ENCODE data around the gene TLR5.
A peak's percentile ranks its signal among the peaks of the same experiment; 100 is the strongest.

The TLR5 gene

GRCh38 chr1:223146745-223147144, 3.7 kb upstream of the TLR5 start:
- DNase-seq: no peak

GRCh38 chr1:223144914-223145313, 1.9 kb upstream of the TLR5 start:
- DNase-seq: no peak

GRCh38 chr1:223144431-223144830, 1.4 kb upstream of the TLR5 start:
- DNase-seq: no peak

GRCh38 chr1:223143537-223144248, 645 bp upstream of the TLR5 start:
- DNase-seq: no peak

- DNase-seq: no peak
These were observed 779 bp downstream of the TLR5 start for GRCh38 chr1:223142269-223142668.

- no peak for DNase-seq
These were observed 2.2 kb downstream of the TLR5 start for GRCh38 chr1:223140611-223141405.

GRCh38 chr1:223137455-223138085, 5.5 kb downstream of the TLR5 start:
- no peak for DNase-seq

- DNase-seq: no peak
These were observed 7.0 kb downstream of the TLR5 start for GRCh38 chr1:223136086-223136485.

- DNase-seq: no peak
These were observed 7.7 kb downstream of the TLR5 start for GRCh38 chr1:223135176-223135942.

GRCh38 chr1:223133824-223134435, 9.1 kb downstream of the TLR5 start:
- DNase-seq: peak; percentile 87

- no peak for DNase-seq
These were observed 9.7 kb downstream of the TLR5 start for GRCh38 chr1:223133306-223133823.

GRCh38 chr1:223129229-223129901, 13.7 kb downstream of the TLR5 start:
- no peak for DNase-seq

- no peak for DNase-seq
These were observed 16.3 kb downstream of the TLR5 start for GRCh38 chr1:223126741-223127140.

- DNase-seq: no peak
These were observed 17.3 kb downstream of the TLR5 start for GRCh38 chr1:223125766-223126165.

- no peak for DNase-seq
These were observed 19.9 kb downstream of the TLR5 start for GRCh38 chr1:223123011-223123610.

GRCh38 chr1:223118418-223118817, 24.6 kb downstream of the TLR5 start:
- no peak for DNase-seq

- DNase-seq: no peak
These were observed 26.1 kb downstream of the TLR5 start for GRCh38 chr1:223116950-223117349.

- DNase-seq: no peak
These were observed 28.2 kb downstream of the TLR5 start for GRCh38 chr1:223114871-223115270.

GRCh38 chr1:223110952-223111351, 32.1 kb downstream of the TLR5 start:
- DNase-seq: no peak

- DNase-seq: no peak
These were observed 33.4 kb downstream of the TLR5 start for GRCh38 chr1:223109581-223110026.

- no peak for DNase-seq
These were observed 36.2 kb downstream of the TLR5 start for GRCh38 chr1:223106856-223107255.

Data from NCI-H345 (cell line).